GM18499 (cell line): Measurements from ENCODE around the gene SPTLC3.

Source experiments
- ATAC-seq: cut with Tn5 transposase; IDR thresholded peaks from one replicate; pipeline ENCODE4 v1.9.1; 2021; ENCODE audit warnings: moderate number of reproducible peaks; ENCODE audit not compliant: insufficient read depth, unreplicated experiment

Gene SPTLC3

DNA sequence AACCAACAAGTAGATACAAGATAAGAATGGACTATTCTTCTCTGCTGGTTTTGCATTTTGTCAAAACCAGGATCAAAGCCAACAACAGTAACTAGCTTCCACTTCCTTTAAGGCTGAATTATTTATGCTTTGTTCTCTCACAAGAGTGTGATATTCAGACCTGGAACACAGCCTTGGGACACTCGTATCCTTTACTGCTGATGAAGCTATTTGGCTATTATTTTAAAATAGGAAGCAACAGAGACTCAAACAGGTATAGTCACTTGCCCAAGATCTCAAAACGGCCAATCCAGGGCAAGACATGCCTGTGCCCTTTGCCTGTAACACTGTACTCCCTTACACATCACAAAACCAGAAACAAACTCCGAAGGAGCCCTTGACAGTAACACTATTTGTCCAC is 19.9 kb downstream of the SPTLC3 start:
- ATAC-seq, result no peak

DNA sequence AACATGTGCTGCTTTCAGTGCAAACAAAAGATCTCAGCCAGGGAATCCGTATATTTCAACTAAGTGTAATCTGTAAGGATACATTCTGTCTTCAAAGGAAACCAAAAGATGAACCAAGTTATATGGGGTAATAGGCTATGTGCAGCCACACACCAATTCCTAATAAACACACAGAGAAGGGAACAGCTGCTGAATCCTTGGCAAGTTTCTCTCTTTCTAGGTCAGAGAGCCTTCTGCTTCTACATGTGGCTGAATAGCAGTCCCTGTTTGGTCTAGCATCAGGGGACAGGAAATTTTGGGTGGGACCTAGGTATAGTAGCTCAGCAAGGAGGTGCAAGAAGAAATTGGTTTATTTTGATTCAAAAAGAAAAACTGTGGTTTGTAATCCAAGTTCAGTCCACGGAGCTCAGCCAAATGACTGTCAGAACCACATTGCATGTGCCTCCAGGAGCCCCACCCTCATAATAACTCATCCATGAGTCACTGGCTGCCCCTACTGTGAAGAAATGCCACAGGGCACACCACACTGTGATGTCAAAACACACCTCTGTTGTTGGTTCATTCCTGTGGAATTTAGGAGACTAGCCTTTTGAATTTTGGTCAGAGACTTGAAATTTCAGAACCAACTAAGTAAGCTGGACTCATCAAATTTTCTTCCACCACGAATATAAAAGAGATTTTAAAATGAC is 21.1 kb downstream of the SPTLC3 start:
- ATAC-seq, result no peak

DNA sequence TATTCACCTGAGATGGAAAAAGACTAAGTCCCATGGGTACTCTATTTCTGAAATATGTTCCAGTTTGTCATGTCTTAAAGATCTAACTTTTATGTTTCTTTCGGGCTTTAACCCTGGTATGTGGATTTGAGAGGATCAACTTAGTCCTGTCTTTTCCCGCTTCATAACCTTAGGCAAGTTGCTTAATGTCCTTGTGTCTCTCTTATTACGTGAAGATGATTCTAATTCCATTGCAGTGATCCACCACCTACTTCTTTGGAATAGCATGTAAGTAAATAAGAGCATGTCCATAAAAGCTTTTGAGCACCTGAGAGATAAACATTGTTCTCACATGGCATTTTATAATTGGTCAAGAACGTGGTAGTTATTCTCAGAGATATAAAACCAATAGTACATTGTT is 23.0 kb downstream of the SPTLC3 start:
- no peak for ATAC-seq

DNA sequence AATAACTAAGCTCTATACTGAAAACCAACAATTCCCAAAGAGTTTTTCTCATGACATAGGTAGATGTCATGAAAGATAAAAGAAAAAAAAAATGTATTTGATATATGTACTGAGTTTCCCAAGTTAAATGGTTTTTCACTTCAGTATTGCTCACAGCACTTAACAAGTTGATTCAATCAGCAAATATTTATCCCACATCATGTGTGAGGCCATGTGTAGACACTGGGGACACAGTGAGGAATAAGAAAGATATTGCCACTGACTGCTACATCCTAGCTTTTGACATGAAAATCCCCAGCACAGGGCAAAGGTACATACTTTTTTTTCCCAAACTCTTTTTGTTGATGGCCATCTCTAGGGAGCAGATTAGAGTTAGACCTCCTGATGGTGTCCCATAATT is 25.3 kb downstream of the SPTLC3 start:
- ATAC-seq, result no peak

DNA sequence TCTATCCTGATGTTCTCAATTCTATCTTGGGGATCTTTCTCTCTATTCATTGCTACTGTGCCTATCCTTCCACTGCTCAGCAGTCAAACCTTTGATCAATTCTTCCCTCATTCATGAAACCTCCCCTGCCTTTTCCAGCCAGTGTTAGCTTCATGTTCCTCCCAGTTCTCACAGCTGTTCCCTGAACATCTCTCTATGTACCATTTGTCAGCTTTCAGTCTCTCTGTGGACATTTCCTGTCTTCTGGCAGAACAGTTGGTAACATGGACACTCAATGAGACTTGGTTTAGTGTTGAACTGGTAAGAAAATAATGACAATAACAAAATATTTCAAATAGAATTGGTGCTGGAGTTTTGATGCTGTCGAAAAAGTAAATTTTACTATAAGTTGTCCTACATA is 26.2 kb downstream of the SPTLC3 start:
- ATAC-seq, result no peak

DNA sequence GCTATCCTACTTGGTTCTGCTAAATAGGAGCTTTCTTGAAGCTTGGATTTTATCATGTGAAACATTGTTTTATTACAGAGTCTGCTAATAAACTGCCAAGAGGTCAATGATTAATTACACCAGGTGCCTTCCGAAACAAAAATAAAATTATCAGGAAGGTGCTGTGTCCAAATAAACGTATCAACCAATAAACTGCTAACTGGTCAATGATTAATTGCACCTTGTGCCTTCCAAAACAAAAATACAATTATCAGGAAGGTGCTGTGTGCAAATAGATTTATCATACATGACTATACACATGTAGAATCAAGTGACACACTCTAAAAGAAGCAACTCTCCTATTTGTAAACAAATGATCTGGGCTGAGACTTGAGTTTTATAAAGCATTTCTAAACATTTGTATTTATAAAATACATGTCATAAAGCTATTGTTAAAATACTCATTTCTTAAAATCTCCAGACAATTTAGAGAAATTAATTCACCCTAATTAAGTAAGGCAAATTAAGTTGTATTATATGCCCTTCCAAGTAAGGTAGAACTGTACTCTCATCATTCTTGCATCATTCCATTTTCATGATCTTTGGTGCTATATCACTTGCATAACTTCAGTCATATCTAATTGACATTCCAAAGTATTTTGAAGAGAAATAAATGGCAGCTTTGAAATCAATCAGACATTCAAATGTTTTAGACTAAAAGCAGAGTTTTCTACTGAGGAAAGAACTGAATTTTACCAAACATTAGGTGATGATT is 26.8 kb downstream of the SPTLC3 start:
- no peak for ATAC-seq

DNA sequence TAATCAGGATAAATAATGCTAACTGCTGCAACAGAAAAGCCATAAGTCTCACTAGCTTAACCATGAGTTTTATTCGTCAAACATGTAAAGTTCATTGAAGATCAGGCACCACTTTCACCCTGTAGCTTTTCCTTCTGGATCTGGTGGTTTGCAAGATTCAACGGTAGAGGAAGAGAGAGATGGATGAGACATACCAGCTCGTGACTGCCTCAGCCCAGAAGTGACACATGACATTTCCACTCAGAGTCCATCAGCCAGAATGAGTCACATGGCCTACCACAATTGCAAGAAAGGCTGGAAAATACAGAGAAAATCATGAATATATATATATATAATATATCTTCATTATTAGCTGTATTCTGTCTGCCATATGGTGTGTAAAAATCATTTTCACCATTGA is 29.0 kb downstream of the SPTLC3 start:
- ATAC-seq, result no peak

DNA sequence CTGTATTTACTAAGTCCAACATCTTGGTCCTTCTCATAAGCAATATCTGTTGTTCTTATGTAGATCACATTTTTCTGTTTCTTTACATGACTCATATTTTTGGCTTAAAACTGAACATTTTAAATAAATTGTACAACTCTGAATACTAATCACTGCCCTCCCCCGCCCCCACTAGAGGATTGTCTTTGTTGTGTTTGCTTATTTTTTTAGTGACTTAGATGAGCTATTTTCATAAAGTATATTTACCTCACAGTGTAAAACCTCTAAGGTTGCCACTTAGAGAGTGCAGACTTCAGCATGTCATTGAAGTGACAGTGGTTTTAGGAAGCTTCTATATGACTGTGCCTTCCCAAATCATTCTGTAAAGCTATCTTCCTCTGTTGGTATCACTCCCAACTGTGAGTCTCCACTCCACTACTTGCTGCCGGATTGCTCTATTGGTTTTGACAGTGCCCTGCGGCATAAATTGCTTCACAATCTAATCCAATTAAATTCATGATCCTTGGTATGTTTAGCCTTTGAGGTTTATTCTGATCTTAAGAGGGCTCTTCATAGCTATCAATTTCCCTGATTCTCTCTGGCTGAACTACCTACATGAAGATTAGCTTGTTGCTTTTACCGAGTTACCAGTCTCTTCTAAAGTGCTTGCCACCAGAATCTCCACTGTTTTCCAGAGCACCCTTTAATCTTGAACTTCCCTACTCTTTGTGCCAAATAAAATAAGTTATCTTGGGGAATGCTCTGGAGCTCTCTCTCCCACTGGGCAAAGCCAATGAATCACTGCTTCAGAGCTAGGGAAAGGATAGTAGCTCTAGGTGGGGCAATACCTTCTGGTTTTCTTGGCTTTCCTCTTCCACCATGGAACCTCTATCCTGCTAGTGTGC is 33.0 kb downstream of the SPTLC3 start:
- ATAC-seq, result no peak

DNA sequence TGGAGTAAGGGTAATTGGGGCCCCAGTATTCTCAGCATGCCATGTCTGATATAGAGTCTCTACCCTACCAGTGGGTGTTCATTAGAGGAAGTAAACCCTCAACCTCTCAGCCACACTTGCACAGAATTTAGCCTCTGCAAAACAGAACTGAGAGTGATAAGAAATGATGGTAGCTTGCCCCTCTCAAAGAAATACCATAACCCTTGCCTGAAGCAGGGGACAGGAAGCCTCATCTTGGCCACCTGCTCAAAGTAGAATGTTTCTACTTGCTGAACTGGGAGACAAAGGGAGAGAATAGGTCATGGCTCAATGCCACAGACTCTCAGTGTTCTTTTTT is 33.7 kb downstream of the SPTLC3 start:
- no peak for ATAC-seq

DNA sequence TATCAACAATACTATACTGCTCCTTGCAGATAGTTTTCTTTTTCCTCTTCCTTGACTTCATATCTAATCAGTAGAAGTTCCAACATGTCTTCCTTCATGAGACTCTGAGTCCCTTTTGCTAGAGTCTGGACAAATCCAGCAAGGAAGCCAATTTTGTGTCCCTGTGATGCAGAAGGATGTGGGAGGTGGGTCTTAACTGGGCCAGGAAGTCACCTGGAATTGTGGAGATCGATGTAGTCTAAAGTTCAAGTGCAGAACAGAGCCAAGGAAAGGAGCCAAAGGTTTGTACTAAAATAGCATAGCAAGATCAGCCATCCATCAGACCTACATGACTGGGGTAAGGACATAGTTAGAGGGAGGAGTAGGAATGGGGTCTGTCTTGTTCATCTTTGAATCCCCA is 37.6 kb downstream of the SPTLC3 start:
- no peak for ATAC-seq

DNA sequence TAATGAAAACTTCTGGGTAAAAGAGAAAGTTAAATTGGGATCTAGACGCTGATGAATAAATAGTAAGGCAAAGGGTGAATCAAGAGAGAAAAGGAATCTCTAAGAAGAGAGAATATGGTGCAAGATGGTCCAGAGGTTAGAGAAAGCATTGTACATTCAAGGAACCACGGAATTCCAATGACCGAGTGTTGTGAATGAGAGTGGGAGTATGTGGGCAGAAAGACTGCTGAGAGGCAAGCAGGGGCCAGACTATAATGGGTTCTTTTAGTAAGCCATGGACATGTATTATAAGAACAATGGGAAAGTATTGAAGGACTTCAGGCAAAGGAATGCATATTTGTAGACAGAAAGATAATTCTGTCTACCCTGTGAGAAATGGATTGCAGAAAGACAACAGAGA is 45.2 kb downstream of the SPTLC3 start:
- no peak for ATAC-seq

DNA sequence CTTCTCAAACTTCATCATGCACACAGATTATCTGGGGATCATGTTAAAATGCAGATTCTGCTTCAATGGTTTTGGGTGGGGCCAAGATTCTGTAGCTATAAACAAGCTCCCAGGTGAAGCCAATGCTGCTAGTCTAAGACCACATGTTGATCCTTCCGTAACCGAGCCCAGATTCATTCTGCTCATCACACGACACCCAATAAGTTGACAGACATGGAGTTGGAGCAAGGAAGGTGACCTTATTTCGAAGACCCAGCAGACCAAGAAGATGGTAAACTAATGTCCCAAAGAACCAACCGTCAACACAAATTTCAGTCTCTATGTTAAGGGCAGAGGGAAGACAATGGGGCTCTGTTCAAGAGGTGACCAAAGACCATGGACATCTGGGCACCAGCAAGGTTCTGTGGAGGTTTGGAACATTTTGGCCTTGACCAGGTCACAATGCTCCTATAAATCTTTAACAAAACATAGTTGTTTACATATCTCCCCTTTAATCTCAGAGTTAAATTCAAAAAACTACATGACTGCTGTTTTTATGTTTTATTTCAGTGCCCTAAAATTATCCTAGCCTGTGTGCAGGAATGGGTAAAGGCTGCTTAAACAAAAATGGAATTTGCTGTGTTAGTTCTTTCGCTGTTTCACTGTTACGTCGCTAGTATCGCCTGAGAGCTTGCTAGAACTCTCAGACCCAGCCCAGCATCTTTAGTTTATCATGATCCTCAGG is 50.1 kb downstream of the SPTLC3 start:
- ATAC-seq, result no peak

DNA sequence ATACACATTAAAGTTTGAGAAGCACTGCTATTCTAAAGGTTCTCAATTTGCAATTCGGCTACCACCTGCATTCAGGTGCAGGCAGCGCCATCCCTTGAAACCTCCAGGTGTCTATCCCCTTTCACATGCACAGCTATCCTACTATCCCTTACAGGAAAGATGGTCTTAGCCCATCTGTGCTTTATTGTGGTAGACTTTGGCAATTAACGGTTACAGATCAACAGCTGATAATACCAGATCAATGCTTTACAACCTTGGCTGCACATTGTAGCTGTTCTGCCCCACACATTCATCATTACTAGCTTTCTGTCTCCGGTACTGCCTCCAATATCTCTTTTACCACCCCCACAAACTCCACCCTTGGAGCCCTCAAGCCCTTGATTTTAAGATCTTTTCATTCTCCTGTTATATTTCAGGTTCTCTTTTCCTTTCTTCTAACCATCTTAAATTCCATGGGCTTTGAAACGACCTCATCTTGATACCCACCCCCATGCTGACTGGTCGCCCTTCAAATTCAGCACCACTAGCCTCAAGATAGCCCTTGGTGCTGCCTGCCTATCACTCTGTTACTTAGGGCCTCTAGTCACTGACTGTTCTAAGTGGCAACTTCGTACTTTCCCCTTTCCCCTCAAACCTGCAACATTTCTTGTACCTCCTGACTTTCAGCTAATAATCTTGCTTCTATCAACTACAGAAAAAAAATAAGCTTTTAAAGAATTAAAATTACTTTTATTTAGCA is 50.8 kb downstream of the SPTLC3 start:
- ATAC-seq, result no peak

DNA sequence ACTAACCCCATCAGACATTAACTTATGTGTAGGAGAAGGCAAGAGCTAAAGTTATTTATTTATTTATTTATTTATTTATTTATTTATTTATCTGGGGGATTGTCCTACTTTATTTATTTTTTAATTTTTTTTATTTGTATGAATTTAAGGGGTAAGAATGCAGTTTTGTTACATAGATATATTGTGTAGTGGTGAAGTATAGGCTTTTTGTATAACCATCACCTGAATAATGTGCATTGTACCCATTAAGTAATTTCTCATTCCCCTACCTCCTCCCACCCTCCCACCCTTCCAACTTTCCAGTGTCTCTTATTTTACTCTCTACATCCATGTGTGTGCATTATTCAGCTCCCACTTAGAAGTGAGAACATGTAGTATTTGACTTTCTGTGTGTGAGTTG is 51.6 kb downstream of the SPTLC3 start:
- no peak for ATAC-seq

DNA sequence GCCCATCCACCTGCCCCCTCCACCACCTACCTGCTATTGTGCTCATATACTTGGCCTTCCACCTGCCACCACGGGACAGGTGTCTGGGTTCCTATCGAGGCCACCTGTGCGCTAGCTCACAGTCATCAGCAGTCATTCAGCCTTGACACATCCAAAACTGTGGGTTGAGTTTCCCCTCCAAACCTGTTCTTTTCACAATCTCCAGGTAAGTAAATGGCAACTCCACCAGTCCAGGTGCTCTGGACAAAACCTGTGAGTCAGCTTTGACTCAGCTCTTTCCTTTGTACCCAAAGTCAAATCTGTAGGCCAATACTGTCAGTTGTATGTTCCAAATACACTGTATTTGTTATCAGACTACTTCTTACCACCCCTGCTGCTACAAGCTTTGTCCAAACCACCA is 52.6 kb downstream of the SPTLC3 start:
- ATAC-seq, result no peak

DNA sequence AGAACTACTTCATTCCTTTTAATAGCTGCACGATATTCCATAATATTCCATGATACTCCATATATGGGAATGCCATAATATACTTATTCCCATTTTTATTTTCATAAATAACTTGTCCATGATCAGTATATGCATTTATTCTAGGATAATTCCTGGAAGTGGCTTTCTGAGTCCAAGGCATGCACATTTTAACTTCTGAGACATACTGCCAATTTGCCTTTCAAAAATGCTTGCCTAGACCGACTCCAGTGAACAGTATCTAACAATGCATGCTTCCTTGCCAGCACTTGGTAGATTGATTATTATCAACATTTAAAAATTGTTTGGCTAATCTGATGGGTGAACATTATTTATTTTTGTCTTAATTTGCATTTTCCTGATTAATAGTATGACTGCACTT is 54.0 kb downstream of the SPTLC3 start:
- ATAC-seq, result no peak

DNA sequence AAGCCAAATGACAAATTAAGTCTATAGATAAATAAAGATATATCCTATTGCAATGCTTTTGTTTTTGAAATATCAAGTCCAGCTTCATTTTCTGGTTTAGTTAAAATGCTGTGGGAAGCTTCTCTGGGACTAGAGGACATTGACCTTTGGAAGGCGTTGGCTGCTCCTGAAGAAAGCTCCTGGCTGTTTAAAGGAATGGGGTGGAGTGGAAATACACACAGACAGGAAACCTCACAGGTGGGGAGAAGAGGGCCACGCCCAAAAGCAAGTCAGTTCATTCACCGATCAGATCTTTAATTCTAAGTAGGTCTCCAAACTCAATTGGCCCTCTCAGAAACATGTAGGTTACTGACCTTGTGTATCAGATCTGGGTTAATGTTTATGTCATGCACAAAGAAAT is 59.6 kb downstream of the SPTLC3 start:
- no peak for ATAC-seq

DNA sequence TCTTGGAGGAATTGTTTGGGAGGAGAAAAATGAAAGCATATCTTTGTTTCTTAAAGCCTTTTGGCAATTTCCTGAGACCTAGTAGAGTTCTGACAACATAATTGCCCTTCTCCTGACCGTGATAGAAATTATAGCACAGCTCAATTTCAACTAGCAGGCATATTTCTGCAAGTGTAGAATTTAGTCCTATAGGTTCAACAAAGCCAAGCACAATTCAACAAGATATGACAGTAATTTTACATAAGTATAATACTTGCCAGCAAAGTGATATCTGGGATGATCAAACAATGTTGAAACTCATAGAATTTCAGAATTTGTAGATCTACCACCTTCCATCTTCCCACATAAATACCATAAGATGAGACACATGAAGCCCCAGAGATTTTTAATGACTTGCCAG is 73.1 kb downstream of the SPTLC3 start:
- ATAC-seq, result no peak

DNA sequence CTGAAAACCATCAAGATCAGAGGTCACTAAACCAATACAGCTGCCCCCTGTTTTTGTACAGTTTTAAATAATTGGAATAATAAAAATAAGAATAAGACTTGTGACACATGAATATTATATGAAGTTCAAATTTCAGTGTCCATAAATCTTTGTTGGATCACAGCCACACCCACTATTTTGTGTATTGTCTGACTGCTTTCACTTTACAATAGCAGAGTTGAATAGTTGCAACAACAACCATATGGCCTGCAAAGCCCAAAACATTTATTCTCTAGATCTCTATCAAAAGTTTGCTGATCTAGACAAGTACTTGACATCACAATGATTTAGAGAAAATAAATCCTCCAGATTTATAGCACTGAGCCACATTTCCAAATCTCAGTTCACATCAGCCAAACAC is 73.6 kb downstream of the SPTLC3 start:
- no peak for ATAC-seq

DNA sequence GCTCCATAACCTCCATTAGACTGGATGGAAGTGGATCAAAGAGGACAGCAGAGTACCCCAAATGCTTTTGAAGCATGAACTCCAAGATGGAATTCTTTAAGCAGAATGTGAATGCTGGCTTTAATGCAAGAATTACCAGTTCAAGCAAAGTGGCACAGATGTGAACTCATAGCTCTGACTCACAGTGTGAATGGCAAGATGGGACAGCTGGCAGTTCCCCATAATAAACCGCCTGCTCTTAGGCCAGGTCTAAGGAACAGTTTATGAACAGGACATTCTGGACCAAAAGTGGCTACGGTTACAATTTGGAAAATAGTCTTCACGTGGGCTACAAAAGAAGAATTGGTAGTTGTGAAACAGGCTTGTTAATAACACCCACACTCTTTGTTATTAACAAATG is 76.5 kb downstream of the SPTLC3 start:
- no peak for ATAC-seq
